Tibial nerve (tissue), 4 donors: Measurements from ENCODE around the gene MRPL43. TPM values are rescaled to one million over a fixed set of nuclear protein-coding genes. Genes with fewer than 3 reads are reported as not detected.

ENCODE experiments used
- DNase-seq, 2 donors: peaks; one replicate each; pipeline ENCODE4 v3.0.0-alpha.2; 2019; ENCODE audit warnings: low spot score in 2 of 2
- H3K27ac ChIP-seq, 4 donors: fragments of 200-600 bp; sonication (generic) in 3 of 4; one replicate each; pipeline ENCODE4 v1.5.1; 2017 to 2019; ENCODE audit warnings: mild to moderate bottlenecking in 1 of 4
- H3K27me3 ChIP-seq, 2 donors: fragments of 200-600 bp; sonication (generic) in 1 of 2; one replicate each; pipeline versions ENCODE4 v1.5.1 to v1.6.0; 2017 to 2019
- H3K36me3 ChIP-seq, 3 donors: fragments of 200-600 bp; sonication (generic); one replicate each; pipeline ENCODE4 v1.5.1; 2018 to 2019
- H3K4me1 ChIP-seq, 4 donors: fragments of 200-600 bp; sonication (generic) in 3 of 4; one replicate each; pipeline ENCODE4 v1.5.1; 2017 to 2019
- H3K4me3 ChIP-seq, 4 donors: fragments of 200-600 bp; sonication (generic) in 3 of 4; one replicate each; pipeline ENCODE4 v1.5.1; 2017 to 2019; ENCODE audit warnings: mild to moderate bottlenecking in 1 of 4, moderate library complexity in 1 of 4
- H3K9me3 ChIP-seq, 4 donors: fragments of 200-600 bp; sonication (generic) in 3 of 4; one replicate each; pipeline ENCODE4 v1.5.1; 2017 to 2019
- EP300 ChIP-seq, 2 donors: sonication (generic); formaldehyde crosslinking; IDR thresholded peaks; one replicate each; pipeline ENCODE4 v1.6.1; 2017; ENCODE audit warnings: antibody characterized with exemption in 2 of 2, mild to moderate bottlenecking in 1 of 2
- POLR2A ChIP-seq, 2 donors: fragments of 450-650 bp; IDR thresholded peaks; one replicate each; pipeline ENCODE4 v1.6.1; 2017; ENCODE audit warnings: antibody characterized with exemption in 2 of 2, mild to moderate bottlenecking in 2 of 2, moderate library complexity in 2 of 2
- WGBS, 2 donors: methylation state at CpG; one replicate each; pipeline ENCODE4 v1.1.5; 2018; 5-methylcytosine and 5-hydroxymethylcytosine counted together
- total RNA-seq, 4 donors: library from RNA; depleted of rRNA; stranded (reverse); fragments of >200 nt; gene quantifications; one replicate each; pipeline ENCODE4 v1.1.0, GENCODE V29; 2016
- TF ChIP-seq, protein P1 (sequence below), 5 experiments: fragments of 200-600 bp in 3 of 5; fragments of 450-650 bp in 2 of 5; sonication (generic) in 3 of 5; IDR thresholded peaks; one replicate each; pipeline ENCODE4 v1.5.1; 2016 to 2019; ENCODE audit warnings: antibody characterized with exemption in 5 of 5, mild to moderate bottlenecking in 3 of 5, moderate library complexity in 2 of 5

Gene MRPL43
- total RNA-seq, 4 donors from 2014 or later = 64.1 to 146 (median 99.5) TPM

DNA sequence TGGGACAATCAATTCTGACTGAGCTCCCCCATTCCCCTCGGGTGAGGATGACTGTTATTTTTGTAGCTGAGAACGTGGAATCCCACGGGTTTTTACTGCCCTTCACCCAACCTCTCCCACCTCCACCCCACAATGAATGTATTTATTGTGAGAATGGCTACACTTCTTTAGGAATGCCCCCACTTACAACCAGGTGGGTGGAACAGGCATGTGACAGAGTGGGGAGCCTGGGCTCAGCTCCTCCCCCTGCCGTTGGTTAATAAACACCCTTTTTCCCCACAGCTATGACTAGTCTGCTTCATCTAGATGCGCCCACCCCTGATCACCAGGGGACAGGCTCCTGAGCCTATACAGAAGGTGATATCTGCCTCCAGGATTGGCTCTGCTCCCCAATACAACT, 2.0 kb downstream of the MRPL43 start:
- H3K9me3 ChIP-seq = no peaks in the 10 kb centered on the region
- 41 to 42% methylated on average over 5 of the region's 5 CpGs for WGBS, 2 donors
- no peaks in the 10 kb centered on the region for H3K27me3 ChIP-seq
- H3K4me3 ChIP-seq = no peak overlapping the region
- TF ChIP-seq POLR2A (IDR thresholded peaks at IDR 0.05) (no peak), EP300 (IDR thresholded peaks at IDR 0.05) (peak in 1 of 2 donors; percentile 64)
- TF ChIP-seq, protein P1, sequence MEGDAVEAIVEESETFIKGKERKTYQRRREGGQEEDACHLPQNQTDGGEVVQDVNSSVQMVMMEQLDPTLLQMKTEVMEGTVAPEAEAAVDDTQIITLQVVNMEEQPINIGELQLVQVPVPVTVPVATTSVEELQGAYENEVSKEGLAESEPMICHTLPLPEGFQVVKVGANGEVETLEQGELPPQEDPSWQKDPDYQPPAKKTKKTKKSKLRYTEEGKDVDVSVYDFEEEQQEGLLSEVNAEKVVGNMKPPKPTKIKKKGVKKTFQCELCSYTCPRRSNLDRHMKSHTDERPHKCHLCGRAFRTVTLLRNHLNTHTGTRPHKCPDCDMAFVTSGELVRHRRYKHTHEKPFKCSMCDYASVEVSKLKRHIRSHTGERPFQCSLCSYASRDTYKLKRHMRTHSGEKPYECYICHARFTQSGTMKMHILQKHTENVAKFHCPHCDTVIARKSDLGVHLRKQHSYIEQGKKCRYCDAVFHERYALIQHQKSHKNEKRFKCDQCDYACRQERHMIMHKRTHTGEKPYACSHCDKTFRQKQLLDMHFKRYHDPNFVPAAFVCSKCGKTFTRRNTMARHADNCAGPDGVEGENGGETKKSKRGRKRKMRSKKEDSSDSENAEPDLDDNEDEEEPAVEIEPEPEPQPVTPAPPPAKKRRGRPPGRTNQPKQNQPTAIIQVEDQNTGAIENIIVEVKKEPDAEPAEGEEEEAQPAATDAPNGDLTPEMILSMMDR (IDR thresholded peaks at IDR 0.05) = no peak
- H3K27ac ChIP-seq = peak overlapping the region in 3 of 4 donors; percentile 29 to 87 (median 85)
- DNase-seq = no peak
- peaks cover 0 to 48% (median 18%) of the 10 kb centered on the region in 4 donors for H3K4me1 ChIP-seq
- peaks cover 0 to 68% (median 0%) of the 10 kb centered on the region in 3 donors for H3K36me3 ChIP-seq

DNA sequence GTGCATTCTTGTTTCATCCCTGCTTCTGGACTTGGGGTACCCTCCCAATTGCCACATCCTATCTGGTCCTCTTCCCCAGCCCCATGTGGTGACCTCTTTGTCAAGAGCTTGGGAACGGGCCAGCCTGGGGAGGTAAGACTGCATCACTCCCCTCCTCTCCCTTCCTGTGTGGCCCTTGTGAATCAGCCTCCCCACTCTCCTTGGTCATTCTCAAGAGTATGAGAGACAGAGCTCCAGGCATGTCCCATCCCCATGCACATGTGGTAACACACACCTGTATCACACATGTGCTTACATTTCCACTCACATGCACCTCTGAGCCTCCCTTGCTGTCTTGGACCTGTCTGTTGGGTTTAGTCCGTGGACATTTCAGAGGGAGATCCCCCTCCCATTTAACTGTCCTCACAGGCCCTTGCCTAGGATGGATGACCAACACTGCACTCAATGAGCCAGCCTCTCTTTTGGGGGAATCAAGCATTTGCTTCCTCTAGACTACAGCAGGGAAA, 2.6 kb downstream of the MRPL43 start:
- Histone ChIP-seq H3K4me1 (peaks cover 0 to 44% (median 18%) of the 10 kb centered on the region in 4 donors), H3K9me3 (no peaks in the 10 kb centered on the region), H3K27ac (peak overlapping the region; percentile 29 to 87 (median 54)), H3K27me3 (no peaks in the 10 kb centered on the region), H3K36me3 (peaks cover 0 to 68% (median 0%) of the 10 kb centered on the region in 3 donors), H3K4me3 (no peak overlapping the region)
- WGBS, 2 donors = 60 to 83% methylated on average over 2 of the region's 2 CpGs
- DNase-seq = no peak
- no peak for TF ChIP-seq EP300 (IDR thresholded peaks at IDR 0.05)
- TF ChIP-seq POLR2A (IDR thresholded peaks at IDR 0.05) = no peak
- TF ChIP-seq, protein P1 (IDR thresholded peaks at IDR 0.05) = no peak

DNA sequence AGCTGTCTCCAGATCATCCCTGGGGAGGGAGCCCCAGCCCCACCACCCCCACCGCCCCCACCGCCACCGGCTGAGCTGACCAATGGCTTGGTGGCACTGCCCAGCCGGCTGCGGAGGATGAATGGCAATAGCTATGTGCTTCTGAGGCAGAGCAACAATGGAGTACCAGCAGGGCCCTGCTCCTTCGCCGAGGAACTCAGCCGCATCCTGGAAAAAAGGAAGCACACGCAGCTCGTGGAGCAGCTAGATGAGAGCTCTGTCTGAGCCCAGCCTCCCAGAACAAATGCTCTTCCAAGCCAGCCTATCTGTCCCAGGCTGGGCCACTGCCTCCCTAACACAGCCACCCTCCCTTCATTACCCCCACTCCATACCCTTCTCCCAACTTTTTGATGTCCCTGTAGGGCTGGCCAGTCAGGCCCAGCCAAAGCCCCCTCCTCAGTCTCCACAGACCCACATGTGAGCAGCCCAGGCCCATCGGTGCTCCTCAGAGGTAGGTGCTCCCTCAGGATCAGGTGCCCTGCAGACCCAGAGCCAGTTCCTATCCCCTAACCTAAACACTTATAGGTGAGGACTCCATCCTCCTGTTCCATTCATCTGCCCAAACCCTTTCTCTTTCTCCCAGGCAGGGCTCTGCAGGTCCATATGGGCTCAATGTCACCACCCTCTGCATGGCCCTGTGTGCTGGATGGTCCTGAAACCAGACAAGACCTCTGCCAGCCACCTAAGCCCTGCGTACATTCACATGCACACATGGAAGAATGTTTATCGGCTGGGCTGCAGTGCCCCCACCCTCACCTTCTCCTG, 3.2 kb downstream of the MRPL43 start:
- Histone ChIP-seq H3K27me3 (no peaks in the 10 kb centered on the region), H3K27ac (peak overlapping the region; percentile 29 to 87 (median 54)), H3K36me3 (peaks cover 0 to 68% (median 0%) of the 10 kb centered on the region in 3 donors), H3K4me3 (no peak overlapping the region), H3K4me1 (peaks cover 0 to 40% (median 18%) of the 10 kb centered on the region in 4 donors), H3K9me3 (no peaks in the 10 kb centered on the region)
- DNase-seq = no peak
- TF ChIP-seq POLR2A (IDR thresholded peaks at IDR 0.05) = no peak
- TF ChIP-seq, protein P1 (IDR thresholded peaks at IDR 0.05) = no peak
- no peak for TF ChIP-seq EP300 (IDR thresholded peaks at IDR 0.05)
- 63 to 73% methylated on average over 12 of the region's 13 CpGs for WGBS, 2 donors

DNA sequence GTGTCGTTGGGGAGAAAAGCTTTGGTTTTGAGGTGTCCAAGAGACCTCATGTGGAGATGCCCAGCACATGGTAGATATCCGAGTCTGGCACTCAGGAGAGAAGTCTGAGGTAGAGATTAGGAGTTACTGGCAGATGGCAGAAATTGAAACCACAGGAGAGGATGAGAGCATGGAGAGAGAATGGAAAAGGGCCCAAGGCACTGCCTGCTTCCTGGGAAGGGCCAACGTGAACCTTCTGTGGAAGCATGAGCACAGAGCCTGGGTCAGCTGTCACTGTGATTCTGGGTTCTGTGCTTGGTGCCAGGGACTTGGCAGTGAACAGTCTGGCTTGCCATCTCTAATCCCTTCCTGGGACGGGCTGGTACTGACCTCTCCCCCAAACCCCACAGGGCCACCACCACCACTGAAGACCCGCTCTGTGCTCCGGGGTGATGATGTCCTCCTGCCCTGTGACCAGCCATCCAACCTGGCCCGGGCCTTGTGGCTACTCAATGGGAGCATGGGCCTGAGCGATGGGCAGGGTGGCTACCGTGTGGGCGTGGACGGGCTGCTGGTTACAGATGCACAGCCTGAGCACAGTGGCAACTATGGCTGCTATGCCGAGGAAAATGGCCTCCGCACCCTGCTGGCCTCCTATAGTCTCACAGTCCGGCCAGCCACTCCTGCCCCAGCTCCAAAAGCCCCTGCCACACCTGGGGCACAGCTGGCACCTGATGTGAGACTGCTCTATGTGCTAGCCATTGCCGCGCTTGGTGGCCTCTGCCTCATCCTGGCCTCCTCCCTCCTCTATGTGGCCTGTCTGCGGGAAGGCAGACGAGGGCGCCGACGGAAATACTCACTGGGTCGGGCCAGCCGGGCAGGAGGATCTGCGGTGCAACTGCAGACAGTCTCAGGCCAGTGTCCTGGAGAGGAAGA, 4.1 kb downstream of the MRPL43 start:
- TF ChIP-seq, protein P1 (IDR thresholded peaks at IDR 0.05) = no peak
- TF ChIP-seq EP300 (IDR thresholded peaks at IDR 0.05) (no peak), POLR2A (IDR thresholded peaks at IDR 0.05) (no peak)
- Histone ChIP-seq H3K9me3 (no peaks in the 10 kb centered on the region), H3K27ac (peak overlapping the region in 2 of 4 donors; percentile 70 to 87), H3K4me3 (no peak overlapping the region), H3K36me3 (peaks cover 0 to 76% (median 0%) of the 10 kb centered on the region in 3 donors), H3K4me1 (peaks cover 0 to 31% (median 14%) of the 10 kb centered on the region in 4 donors), H3K27me3 (no peaks in the 10 kb centered on the region)
- no peak for DNase-seq
- 87% methylated on average over 11 to 14 of the region's 24 CpGs for WGBS, 2 donors
